Measurements from ENCODE around the gene CDH18. TPM values are rescaled to one million over a fixed set of nuclear protein-coding genes. Genes with fewer than 3 reads are reported as not detected.

CDH18 gene
- total RNA-seq, 1 donor from 2014 or later: not detected

- TF ChIP-seq, protein P1, sequence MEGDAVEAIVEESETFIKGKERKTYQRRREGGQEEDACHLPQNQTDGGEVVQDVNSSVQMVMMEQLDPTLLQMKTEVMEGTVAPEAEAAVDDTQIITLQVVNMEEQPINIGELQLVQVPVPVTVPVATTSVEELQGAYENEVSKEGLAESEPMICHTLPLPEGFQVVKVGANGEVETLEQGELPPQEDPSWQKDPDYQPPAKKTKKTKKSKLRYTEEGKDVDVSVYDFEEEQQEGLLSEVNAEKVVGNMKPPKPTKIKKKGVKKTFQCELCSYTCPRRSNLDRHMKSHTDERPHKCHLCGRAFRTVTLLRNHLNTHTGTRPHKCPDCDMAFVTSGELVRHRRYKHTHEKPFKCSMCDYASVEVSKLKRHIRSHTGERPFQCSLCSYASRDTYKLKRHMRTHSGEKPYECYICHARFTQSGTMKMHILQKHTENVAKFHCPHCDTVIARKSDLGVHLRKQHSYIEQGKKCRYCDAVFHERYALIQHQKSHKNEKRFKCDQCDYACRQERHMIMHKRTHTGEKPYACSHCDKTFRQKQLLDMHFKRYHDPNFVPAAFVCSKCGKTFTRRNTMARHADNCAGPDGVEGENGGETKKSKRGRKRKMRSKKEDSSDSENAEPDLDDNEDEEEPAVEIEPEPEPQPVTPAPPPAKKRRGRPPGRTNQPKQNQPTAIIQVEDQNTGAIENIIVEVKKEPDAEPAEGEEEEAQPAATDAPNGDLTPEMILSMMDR (IDR thresholded peaks at IDR 0.05): no peak
- Histone ChIP-seq H3K9me3 (no peaks in the 10 kb centered on the region), H3K36me3 (no peaks in the 10 kb centered on the region), H3K4me1 (no peaks in the 10 kb centered on the region), H3K27ac (no peak overlapping the region), H3K27me3 (ENCODE audit: low read depth) (no peaks in the 10 kb centered on the region), H3K4me3 (no peak overlapping the region)
- DNase-seq (no peak), ATAC-seq (no peak)
- intact Hi-C loops (cut with DNase I): no loop called here
Measured at GRCh38 chr5:20029266-20029665, 41.3 kb upstream of the CDH18 start.

- Histone ChIP-seq H3K4me1 (no peaks in the 10 kb centered on the region), H3K27me3 (ENCODE audit: low read depth) (no peaks in the 10 kb centered on the region), H3K4me3 (no peak overlapping the region), H3K27ac (no peak overlapping the region), H3K9me3 (no peaks in the 10 kb centered on the region), H3K36me3 (no peaks in the 10 kb centered on the region)
- DNase-seq (no peak), ATAC-seq (no peak)
- TF ChIP-seq, protein P1 (IDR thresholded peaks at IDR 0.05): no peak
- intact Hi-C loops (cut with DNase I): no loop called here
Measured at GRCh38 chr5:20028506-20028905, 40.5 kb upstream of the CDH18 start.

- Histone ChIP-seq H3K4me3 (no peak overlapping the region), H3K36me3 (no peaks in the 10 kb centered on the region), H3K27ac (no peak overlapping the region), H3K9me3 (no peaks in the 10 kb centered on the region), H3K4me1 (no peaks in the 10 kb centered on the region), H3K27me3 (ENCODE audit: low read depth) (no peaks in the 10 kb centered on the region)
- DNase-seq (no peak), ATAC-seq (no peak)
- TF ChIP-seq, protein P1 (IDR thresholded peaks at IDR 0.05): no peak
- intact Hi-C loops (cut with DNase I): no loop called here
Measured at GRCh38 chr5:20023686-20024180, 35.7 kb upstream of the CDH18 start.

DNA sequence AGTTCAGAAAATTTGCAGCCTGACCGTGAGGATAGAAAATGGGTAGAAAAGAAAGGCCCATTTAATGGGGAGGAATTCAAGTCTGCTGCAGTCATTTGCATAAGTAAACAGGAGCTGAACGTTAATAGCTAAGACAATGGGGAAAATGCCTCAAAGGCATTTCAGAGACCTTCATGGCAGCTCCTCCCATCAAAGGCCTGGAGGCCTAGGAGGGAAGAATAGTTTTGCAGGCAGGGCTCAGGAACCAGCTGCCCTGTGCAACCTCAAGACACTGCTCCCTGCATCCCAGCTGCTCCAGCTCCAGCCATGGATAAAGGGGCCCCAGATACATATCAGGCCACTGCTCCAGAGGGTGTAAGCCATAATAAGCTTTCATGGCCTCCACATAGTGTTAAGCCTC, 32.2 kb upstream of the CDH18 start:
- no peaks in the 10 kb centered on the region for H3K36me3 ChIP-seq
- H3K9me3 ChIP-seq: no peaks in the 10 kb centered on the region
- H3K27ac ChIP-seq: no peak overlapping the region
- ATAC-seq (no peak), DNase-seq (no peak)
- no peaks in the 10 kb centered on the region for H3K27me3 ChIP-seq (ENCODE audit: low read depth)
- no peaks in the 10 kb centered on the region for H3K4me1 ChIP-seq
- TF ChIP-seq, protein P1 (IDR thresholded peaks at IDR 0.05): no peak
- H3K4me3 ChIP-seq: no peak overlapping the region
- intact Hi-C loops (cut with DNase I): no loop called here

DNA sequence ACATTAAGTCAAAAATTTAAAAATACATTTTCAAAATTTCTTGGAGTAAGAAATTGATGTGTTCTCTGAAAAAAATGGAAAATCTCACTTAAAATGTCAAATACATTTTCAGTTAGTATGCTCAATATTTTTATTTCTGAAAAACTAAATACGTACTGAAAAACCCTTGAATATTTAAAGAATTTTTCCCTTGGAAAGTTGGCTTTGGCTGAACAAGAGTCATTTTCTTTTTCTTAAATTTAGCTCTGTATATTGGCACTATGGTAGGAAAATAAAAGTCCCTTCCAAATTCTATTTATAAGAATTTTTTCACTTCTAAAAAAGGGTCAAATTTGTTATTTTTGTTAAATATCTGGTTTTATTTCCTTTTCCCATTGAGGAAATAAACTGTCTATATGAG, 29.0 kb upstream of the CDH18 start:
- no peak for ATAC-seq
- TF ChIP-seq, protein P1 (IDR thresholded peaks at IDR 0.05): no peak
- no peak overlapping the region for H3K4me3 ChIP-seq
- H3K27me3 ChIP-seq (ENCODE audit: low read depth): no peaks in the 10 kb centered on the region
- H3K9me3 ChIP-seq: no peaks in the 10 kb centered on the region
- intact Hi-C loops (cut with DNase I): no loop called here
- no peaks in the 10 kb centered on the region for H3K4me1 ChIP-seq
- no peaks in the 10 kb centered on the region for H3K36me3 ChIP-seq
- DNase-seq: no peak
- H3K27ac ChIP-seq: no peak overlapping the region

- no peak for ATAC-seq
- H3K9me3 ChIP-seq: no peaks in the 10 kb centered on the region
- no peaks in the 10 kb centered on the region for H3K4me1 ChIP-seq
- TF ChIP-seq, protein P1 (IDR thresholded peaks at IDR 0.05): no peak
- H3K36me3 ChIP-seq: no peaks in the 10 kb centered on the region
- no peak for DNase-seq
- intact Hi-C loops (cut with DNase I): no loop called here
- H3K4me3 ChIP-seq: no peak overlapping the region
- no peaks in the 10 kb centered on the region for H3K27me3 ChIP-seq (ENCODE audit: low read depth)
- H3K27ac ChIP-seq: no peak overlapping the region
Measured at GRCh38 chr5:20000416-20000815, 12.4 kb upstream of the CDH18 start.
